Astrocyte of the cerebellum (primary cell): Measurements from ENCODE around the gene PARD3B.

Source experiments
- DNase-seq: peaks from one replicate; pipeline ENCODE4 v3.0.0-alpha.2; 2011; ENCODE audit warnings: low read depth
- H3K4me3 ChIP-seq: 2 replicates; pipeline ENCODE4 v1.5.1; 2011; ENCODE audit warnings: mild to moderate bottlenecking, low read depth, low read length, moderate library complexity
- in situ Hi-C: cut with HindIII; loops from 2 replicates; pipeline ENCODE4 v1.10.0; 2017; ENCODE audit warnings: low sequenced_read_pairs
- TF ChIP-seq, protein P1 (sequence below): IDR thresholded peaks from 2 replicates; pipeline ENCODE4 v1.5.1; 2012; ENCODE audit warnings: low read length, low read depth, moderate library complexity, mild to moderate bottlenecking; ENCODE audit errors: missing control alignments

PARD3B gene

GRCh38 chr2:205460217-205460616 lies 914.9 kb downstream of the PARD3B start:
- in situ Hi-C loops: no loop called here
- TF ChIP-seq, protein P1, sequence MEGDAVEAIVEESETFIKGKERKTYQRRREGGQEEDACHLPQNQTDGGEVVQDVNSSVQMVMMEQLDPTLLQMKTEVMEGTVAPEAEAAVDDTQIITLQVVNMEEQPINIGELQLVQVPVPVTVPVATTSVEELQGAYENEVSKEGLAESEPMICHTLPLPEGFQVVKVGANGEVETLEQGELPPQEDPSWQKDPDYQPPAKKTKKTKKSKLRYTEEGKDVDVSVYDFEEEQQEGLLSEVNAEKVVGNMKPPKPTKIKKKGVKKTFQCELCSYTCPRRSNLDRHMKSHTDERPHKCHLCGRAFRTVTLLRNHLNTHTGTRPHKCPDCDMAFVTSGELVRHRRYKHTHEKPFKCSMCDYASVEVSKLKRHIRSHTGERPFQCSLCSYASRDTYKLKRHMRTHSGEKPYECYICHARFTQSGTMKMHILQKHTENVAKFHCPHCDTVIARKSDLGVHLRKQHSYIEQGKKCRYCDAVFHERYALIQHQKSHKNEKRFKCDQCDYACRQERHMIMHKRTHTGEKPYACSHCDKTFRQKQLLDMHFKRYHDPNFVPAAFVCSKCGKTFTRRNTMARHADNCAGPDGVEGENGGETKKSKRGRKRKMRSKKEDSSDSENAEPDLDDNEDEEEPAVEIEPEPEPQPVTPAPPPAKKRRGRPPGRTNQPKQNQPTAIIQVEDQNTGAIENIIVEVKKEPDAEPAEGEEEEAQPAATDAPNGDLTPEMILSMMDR: no peak

GRCh38 chr2:205461169-205461568 lies 915.9 kb downstream of the PARD3B start:
- no peak for DNase-seq
- TF ChIP-seq, protein P1: no peak
- in situ Hi-C loops: no loop called here
- no peak overlapping the region for H3K4me3 ChIP-seq

More at GRCh38 chr2:205460217-205460616, 914.9 kb downstream of the PARD3B start:
- no peak overlapping the region for H3K4me3 ChIP-seq
- no peak for DNase-seq

DNA sequence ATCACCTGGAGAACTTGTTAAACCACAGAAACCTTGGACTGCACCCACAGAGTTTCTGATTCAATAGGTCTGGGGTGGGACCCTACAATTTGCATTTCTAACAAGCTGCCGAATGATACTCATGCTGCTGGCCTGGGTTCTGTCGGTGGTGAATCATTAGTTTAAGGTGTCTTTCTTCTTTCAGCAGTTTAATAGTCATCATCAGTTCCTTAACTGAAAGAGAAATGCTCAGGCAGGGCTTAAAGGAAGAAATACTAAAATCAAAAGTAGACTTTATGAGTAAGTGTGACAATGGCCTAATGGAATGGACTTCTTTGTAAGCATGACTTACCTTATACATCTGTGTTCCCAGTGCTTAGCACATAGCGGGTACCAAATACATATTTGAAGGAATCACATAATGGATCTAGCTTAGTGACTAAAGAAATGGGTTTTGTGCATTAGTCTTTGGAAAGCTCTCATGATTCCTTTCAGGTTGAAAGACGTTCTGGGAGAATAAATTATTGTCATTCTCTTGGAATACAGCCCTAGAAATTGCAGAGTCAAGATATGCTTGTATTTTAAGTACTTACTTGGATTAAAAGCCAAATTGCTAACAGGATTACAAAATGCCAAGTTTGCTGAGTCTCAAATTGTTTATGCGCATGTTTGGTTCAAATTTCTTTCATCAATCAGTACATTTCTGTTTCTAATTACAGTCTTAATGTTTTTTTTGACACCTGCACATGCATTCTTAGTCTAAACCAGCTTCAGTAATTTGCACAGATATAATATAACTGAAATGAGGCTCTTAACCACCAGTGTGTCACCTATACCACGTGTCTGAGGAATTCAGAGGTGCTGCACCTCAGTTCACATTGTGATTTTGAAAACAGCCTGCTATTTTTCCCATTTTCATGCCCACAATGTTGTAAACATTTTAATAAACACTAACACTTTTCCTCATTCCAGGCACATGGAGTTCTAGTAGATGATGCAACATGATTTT lies 916.7 kb downstream of the PARD3B start:
- no peak for DNase-seq
- TF ChIP-seq, protein P1: no peak
- in situ Hi-C loops: no loop called here
- H3K4me3 ChIP-seq: no peak overlapping the region

DNA sequence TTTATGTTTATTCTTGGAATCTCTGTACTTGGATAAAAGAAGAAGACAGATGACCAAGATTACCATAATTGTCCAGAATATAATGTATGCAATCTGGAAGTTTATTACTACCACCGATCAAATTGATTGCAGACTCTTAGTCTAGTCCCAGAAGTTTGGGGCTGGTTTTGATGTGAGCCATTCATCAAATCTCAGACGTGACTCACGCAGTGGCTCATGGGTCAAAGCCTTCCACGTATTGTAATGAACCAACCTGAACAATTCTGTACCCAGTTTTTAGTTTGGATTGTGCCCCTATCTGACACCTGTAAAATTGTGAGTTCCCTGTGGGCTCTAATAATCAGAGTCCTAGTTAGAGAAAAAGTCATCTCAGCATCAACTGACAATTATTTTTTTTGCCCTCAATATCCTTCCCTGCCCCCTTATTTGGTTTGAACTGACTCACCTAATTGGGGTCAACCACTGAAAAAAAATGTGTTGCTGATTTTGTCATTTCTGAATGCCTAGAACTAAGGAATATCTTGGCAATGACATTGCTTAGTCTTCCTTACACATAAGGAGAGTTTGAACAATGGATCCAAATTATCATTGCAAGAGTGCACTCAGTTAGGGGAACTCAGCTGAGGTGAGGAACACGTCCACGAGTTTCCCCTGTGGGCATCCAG lies 917.5 kb downstream of the PARD3B start:
- no peak for DNase-seq
- in situ Hi-C loops: no loop called here
- TF ChIP-seq, protein P1: no peak
- H3K4me3 ChIP-seq: no peak overlapping the region

- TF ChIP-seq, protein P1: no peak
- in situ Hi-C loops: no loop called here
- no peak for DNase-seq
- H3K4me3 ChIP-seq: no peak overlapping the region
Observed at GRCh38 chr2:205463466-205464025, 918.3 kb downstream of the PARD3B start.

DNA sequence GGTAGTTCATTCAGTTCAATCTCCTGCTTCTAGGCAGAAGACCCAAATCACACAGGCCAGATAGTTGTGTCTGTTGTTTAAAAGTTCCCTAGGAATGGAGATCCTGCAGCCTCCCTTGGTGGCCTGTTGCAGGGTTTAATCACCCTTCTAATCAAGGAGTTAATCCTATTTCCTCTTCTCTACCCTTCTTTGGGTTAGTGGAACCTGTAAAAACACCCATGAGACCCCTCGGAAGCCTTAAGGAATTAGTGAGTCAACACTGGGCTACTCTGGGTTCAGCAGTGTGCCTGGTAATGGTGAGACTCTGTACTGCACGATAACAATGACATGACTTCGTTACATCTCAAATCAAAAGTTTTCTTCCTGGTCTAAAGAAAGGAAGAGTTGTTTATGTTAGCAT lies 919.4 kb downstream of the PARD3B start:
- no peak for DNase-seq
- TF ChIP-seq, protein P1: no peak
- no peak overlapping the region for H3K4me3 ChIP-seq
- in situ Hi-C loops: no loop called here
